T-helper 1 cell (primary cell): ENCODE results near the gene SUSD6.
A peak's percentile ranks its signal among the peaks of the same experiment; 100 is the strongest.
"Not testable (repeated sequence)": the region's sequence is repeated elsewhere in the genome, so short reads cannot be mapped to it uniquely, and the experiment has no call there.

Experiments used
- DNase-seq, 5 donors: peaks; one replicate each; pipeline ENCODE4 v3.0.0-alpha.2; 2012 to 2020

Gene SUSD6

DNA sequence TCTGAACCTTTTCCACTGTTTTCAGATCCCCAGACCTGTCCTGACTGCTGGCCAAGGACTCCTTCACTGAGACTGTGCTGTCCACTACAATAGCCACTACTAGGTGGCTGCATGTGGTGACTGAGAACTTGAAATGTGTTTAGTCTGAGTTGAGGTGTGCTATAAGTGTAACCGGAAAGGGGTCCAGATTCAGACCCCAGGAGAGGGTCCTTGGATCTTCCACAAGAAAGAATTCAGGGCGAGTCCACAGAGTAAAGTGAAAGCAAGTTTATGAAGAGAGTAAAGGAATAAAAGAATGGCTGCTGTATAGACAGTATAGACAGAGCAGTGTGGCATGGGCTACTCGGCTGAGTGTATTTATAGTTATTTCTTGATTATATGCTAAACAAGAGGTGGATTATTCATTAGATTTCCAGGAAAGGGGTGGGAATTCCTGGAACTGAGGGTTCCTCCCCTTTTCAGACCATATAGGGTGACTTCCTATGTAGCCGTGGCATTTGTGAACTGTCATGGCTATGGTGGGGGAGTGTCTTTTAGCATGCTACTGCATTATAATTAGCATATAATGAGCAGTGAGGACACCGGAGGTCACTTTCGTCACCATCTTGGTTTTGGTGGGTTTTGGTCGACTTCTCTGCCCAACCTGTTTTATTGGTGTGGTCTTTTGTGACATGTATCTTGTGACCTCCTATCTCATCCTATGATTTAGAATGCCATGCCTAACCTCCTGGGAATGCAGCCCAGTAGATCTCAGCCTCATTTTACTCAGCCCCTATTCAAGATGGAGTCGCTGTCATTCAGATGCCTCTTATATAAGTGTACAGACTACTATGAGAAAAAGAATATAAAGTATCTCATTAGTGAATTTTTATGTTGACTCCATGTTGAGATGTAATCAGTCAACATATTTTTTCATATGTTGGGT, 85.5 kb downstream of the SUSD6 start:
- peak in 1 of 5 donors; percentile 71 for DNase-seq

DNA sequence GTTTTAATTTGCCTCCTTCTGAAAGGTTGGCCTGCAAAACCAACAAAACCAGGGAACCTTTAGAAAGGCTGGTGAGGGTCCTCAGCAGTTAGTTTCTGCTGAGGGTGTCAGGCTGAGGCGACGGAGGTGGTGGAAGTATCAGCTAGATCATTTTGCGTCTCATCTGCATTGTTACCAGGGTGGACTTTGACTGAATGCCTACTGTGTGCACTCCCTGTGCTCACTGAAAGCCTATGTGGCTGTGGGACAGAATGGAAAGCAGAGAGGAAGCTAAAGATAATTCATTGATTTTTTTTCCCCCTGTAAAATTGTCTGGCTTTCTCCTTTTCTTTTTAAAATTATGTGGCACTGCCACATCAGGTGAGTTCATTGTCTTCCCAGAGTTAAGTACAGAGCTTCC, 87.2 kb downstream of the SUSD6 start:
- no peak for DNase-seq

DNA sequence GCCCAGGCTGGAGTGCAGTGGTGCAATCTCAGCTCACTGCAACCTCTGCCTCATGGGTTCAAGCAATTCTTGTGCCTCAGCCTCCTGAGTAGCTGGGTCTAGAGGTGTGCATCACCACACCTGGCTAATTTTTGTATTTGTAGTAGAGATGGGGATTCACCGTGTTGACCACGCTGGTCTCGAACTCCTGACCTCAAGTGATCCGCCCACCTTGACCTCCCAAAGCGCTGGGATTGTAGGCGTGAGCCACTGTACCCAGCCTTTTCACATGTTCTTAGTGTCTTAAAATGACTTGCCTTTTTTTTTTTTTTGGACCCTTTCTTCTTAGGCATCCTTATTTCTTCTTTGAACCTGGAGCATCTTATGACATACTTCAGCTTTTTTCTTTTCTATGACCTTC, 87.8 kb downstream of the SUSD6 start:
- DNase-seq = not testable (repeated sequence)

DNA sequence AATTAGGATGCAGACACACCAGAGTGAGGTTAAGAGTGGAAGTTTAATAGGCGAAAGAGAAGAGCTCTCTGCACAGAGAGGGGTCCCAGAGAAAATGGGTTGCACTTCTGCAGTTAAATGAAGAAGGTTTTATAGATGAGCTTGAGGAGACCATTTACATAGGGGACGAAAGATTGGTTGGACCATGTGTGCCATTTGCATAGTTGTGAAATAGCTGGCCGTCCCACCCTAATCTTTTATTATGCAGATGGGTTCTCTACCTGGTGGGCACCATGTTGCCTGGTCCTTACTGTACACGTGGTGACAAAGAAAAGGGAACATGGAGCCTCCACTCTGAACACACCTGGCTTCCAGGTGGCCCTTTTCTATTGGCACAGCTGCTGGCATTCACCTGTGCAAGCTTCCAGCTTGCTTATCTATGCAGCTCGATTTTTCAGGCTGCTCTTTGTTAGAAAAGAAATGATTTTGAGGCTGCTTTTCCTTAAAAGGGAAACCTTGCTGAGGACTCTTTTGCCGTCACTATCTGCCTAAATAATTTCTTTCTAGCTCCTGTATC, 88.4 kb downstream of the SUSD6 start:
- DNase-seq = no peak

DNA sequence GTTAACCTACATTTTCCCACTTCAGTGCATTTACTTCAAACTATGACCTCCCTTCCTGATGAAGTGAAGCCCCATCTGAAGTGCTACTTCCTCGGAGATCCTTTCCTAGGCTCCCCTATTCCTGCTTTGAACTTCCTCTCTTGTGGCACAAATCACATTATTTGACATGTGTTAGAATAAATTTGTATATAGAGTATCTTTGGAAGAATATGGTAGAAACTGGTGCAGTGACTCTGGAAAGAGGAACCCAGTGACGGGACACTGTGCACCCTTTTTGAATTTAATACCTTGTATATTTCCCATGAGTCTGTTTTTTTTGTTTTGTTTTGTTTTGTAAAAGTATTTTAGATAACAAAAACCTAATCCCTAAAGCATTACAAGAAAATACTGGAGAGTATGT, 89.2 kb downstream of the SUSD6 start:
- DNase-seq = no peak

DNA sequence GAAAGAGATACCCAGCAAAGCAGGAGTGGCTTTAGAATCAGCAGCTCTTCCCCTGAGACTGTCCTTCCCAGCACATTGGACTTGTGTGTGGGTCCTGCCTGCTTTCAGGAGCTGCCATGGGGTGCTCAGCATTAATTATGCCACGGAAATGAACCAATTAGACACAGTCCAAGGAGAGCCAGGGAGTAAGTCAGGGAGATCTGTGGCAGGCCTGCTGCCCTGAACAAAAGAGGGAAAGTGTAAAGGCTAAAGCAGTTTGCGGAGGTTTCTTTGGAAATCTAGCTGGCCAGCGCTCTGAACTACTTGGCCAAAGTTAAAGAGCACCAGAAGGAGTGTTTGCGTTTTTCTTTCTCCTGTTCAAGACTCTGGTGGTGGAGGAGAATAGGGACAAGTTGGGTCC, 89.9 kb downstream of the SUSD6 start:
- DNase-seq = no peak

DNA sequence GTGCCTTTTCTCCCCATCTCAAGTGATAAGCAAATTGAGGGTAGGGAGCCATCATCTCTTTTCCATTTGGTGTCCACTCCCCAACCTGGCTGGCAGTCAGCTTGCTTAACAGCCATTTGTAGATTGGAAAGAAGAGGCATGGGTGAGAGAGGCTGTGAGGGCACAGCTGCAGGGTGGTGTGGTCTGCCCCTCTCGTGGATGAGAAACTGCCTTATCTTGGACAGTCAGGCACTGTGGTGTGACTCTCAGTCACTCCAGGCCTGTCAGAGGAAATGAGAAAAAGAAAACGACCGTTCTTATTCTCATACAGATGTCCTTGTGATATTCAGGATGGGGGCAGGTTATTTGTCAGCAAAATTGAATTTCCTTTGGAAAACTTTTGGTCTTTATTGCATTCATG, 90.5 kb downstream of the SUSD6 start:
- DNase-seq = peak in 1 of 5 donors; percentile 26

DNA sequence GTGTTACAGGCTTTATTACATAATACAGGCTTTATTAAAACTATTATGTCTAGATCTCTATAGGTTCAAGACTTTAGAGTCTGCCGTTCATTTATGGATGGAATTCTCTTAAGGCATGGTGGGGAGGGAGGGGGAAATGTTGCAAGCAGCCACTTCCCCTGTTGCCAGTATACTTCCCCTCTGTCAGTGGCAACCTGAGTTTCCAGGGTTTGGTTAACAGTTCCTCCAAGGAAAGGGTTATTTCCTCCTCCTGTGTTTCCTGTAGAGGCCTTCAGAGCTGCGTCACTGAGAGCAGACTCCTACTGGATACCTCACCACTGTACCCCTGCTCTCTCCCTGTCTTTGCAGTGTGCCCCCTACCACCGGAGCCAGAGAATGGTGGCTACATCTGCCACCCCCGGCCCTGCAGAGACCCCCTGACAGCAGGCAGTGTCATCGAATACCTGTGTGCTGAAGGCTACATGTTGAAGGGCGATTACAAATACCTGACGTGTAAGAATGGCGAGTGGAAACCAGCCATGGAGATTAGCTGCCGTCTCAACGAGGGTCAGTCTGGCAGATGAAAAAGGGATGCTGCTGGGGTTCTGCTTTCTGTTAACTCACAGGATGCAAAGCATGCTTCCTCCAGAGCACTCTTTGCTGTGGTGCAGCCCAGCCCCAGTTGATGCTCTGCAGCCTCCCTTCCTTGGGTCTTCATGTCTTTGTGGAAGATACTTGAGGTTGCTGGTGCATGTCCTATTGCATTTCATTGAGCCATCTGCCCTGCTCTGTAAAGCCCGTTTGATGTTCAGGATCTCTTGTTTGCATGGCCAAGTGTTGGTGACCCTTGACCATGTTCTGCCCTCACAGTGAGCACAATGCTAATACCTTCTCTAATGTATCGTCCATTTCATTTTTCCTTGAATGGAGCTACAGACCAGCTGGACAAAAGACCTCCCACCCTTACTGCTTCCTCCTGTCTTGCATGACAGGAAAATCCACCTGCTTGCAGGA, 91.9 kb downstream of the SUSD6 start:
- no peak for DNase-seq

DNA sequence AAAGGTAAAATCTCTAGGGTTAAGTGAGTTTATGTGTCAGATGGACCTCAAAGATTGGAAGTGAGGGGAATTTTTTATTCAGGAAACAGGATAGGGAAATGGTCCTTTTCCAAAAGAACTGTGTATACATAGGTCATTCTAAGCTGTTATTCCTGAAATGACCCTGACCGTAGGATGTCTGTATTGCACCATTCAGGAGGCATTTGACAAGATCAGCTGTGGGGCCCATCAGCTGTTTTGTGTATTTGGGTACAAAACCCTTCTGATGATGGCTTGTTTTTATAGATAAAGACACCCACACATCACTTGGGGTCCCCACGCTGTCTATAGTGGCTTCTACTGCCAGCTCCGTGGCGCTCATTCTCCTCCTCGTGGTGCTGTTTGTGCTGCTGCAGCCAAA, 92.9 kb downstream of the SUSD6 start:
- no peak for DNase-seq

DNA sequence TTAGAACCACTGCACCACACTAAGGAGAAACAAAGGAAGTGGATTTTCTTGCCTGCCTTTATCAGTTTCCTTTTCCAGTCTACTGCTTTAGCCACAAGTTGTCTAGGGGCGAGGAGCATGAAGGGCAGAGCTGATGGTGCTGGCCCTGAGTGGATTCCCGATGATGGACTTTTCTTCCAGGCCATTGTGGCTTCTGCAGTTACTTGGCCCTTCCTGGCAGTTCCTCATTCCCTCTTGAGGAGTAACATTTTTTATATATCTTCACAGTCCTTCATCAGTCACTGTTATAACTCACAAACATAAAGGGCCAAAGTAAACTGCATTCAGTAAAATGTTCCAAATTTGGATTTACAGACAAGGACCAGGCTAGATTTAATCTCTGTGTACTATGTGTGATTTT, 94.3 kb downstream of the SUSD6 start:
- DNase-seq = no peak

DNA sequence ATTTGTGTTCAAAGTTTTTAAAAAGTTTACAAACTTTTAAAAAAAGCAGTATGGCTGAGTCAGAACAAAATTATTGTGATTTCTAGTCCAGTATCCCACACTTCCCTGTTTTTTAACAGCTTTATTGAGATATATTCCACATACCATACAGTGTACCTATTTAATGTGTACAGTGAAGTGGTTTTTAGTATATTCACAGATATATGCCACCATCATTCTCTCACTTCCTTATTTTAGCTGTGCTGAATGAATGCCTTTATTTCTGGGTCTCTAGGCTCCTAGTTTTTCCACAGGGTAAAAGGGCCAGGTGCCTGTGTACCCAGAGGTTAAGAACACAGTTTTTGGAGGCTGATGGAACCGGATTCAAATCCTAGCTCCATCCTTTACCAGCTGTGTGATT, 96.7 kb downstream of the SUSD6 start:
- no peak for DNase-seq

DNA sequence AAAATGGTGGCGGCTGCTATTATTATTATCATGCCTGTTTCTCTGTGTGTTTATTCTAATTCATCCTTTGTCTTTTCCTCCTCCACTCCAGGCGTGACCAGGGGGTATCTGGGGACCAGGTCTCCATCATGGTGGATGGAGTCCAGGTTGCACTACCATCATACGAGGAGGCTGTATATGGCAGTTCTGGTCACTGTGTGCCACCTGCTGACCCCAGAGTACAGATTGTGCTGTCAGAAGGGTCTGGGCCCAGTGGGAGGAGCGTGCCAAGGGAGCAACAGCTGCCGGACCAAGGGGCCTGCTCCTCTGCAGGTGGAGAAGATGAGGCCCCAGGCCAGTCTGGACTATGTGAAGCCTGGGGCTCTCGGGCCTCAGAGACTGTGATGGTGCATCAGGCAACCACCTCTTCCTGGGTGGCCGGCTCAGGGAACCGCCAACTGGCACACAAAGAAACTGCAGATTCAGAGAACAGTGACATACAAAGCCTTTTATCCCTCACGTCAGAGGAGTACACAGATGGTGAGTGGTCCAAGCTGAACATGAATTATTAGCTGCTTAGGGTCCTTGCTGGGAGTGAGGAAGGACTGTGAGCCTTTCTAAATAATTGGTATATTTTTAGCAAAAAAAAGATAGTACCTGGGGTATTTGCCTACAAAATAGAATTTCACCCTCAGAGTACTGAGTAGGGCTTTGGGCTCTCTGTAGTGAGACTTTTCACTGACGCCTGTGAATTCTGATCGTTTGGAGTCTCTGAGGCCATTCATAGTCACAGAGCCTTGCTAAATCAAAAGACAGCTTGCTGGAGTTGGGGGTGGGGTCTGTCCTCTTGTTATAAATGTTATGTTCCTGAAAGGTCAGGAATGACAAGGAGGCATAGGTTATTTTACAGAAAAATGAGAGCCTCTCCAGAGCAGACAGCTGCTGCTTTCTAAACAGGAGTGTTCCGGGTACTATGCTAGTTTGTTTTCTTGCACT, 97.5 kb downstream of the SUSD6 start:
- DNase-seq = peak in 1 of 5 donors; percentile 57

DNA sequence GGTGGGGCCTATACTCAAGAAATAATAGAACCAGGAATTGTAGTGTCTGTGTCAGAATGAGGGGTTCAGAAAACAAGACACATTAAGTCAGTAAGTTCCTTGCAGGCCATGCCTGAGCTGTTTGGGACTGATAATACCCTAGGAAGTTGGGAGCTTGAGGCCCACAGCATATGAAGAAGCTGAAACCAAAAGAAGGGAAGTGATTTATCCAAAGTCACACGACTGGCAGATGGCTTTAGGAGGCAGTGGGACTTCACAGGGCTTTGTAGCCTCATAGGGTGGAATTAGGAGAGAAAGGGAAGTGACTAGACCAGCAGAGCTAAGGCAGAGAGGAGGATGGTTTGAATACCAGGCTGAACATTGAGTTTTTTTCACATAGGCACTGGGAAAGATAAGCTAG, 99.0 kb downstream of the SUSD6 start:
- no peak for DNase-seq

DNA sequence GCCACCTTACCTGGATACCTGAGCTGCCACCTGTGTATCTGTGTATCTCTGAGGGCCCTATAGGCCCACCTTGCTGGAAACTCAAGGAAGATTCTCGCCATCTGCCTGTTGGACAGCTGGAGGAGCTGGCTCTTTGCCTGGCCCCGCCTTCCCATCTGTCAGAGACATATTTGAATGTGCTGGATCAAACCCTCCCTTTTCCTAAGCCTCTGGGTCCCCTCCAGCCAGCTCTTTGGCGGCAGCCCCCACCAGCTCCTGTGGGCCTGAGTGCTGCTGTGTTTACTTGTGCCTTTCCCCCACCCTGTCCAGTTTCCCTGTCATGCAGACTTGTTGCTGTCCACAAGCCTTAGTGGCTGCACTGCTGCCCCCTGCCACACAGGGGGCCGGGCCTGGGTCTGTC, 99.7 kb downstream of the SUSD6 start:
- no peak for DNase-seq

DNA sequence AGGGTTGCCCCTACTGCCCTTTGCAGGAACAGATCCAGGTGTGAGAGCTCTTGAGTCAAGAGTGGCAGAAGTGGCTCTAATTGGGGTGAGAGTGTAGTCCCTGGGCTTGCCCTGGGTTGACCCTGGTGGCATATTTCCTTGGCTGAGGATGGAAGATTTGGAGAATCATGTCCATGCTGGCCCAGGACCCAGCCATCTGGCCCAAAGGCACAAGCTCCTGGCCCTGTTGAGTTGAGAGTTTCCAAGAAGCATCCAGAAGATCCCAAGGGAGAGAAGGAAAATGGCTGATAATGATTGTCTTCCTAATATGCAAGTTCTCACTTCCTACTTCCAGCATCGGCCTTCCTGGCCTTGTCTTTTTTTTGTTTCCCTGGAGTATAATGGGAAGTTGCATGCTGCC, 100.1 kb downstream of the SUSD6 start:
- no peak for DNase-seq

DNA sequence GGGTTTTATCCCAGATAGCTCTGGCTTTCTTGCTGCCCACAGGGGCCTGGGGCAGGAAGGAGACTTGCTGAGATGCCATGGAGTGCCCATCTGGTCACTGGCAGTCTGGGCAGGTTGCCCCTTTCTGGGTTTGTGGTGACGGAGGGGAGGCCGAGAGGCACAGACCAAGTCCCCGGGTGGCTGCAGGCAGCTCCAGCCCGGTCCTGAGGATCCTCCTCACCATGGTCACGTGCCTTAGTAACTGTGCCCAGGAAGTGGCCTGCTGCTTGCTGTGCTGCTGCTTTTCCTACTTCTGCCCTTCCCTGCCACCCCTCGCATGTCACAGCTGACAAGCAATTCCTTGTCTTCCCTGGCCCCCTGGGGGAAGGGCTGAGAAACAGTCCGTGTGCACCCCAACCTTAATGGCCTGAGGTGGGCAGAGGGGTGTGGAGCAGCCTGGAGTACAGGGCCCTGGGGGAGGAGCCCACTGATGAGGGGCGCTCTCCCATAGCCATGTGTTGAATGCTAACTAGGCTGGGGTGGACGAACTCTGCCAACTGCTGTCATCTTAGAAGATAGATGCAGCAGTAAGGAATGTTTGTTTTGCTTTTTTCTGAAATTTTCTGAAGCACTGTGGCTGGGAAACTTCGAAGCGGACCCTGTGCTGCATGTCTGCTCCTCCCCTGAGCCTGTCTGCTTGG, 100.6 kb downstream of the SUSD6 start:
- no peak for DNase-seq

DNA sequence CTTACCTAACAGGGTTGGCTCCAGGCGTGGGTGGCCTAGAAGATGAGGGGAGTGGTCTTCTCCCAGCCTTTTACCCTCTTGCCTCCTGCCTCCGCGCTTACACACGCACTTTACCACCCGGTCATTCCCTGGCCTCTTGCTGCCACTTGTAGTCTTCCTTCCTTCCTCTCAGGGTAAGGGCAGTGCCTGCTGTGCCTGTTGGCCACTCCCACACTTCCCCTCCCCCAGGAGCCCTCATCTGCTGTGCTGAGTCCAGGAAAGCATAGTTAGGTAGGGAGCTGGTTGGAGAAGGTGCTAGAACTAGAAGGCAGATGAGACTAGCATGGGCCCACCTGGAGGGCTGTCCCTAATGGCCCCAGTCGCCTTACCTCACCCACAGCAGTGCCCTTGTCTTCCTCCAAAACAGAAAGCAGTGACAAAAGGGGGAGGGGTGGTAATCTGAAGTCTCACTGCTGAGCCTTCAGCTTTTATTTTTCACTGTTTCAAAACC, 101.2 kb downstream of the SUSD6 start:
- DNase-seq = peak in 1 of 5 donors; percentile 53

DNA sequence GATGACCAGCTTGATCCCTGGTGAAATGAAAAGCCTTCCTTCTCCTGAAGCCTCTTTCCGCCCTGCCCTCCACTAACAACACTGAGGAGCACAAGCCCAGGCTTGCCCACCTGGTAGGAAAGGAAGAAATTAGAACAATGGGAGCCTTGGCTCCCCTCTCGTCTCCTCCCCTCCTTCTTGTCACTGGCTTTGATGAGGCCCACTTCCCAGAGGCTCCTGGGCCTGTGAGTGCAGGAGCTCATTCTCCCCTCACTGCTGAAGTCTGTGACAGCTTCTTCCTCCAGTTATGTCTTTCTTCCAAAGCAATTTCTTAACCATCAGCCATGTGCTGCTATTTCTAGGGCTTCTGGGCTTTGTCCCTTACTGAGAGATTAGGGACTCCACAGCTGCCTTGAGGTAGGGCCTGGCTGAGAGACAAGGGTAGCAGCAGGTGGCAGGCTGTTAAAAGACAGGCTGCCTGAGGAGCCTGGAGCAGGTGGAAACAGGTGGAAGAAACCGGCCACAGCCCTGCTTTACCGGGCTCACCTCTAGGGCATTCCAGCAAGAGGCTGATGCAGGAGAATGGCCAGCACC, 101.9 kb downstream of the SUSD6 start:
- DNase-seq = no peak

DNA sequence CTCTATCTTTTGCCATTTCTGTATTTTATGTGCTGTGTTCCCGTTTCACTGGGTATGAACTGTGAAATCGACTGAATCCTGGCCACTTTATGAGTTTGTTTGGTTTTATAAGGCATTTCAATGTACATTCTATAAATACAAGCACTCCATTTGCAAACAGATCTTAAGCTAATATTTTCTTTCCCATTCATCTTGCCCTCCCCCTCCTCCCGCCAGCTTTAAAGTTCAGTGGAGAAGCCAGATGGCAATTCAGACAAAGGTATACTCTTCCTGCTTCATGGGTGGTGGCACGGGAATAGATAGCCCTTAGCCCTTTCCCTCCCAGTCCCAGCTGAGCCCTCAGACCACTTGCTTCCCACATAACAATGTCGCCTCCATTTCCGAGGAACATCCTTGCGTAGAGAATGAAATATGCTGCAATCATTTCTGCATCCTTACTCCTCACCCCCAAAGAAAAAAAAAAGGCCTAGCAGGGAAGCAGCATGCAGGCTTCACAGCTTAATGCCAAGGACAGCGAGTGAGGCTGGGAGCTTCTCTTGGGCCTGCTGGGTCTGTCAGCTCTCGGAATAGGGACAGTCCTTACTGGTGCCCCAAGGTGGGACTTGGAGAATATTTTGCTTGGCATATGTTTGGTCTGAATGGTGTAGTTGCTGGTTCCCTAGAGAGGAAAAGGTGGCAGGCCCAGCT, 102.7 kb downstream of the SUSD6 start:
- no peak for DNase-seq
